ENCODE data around the gene FCSK.

Gene FCSK

DNA sequence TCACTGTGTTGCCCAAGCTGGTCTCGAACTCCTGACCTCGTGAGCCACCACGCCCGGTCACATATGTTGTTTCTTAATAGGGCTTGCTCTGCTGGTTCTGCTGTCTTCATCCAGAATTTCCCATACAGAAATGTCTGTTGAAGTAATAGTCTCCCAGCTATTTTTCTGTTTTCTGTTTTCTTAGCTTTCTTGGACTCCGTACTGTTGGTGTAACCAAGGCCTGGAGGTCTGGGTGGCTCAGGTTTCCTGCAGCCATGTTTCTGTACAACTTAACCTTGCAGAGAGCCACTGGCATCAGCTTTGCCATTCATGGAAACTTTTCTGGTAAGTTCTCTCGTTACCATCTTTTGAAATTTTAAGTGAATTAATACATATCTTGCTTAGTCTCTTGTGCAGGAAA, 72.0 kb downstream of the FCSK start:
- no peak for ATAC-seq

DNA sequence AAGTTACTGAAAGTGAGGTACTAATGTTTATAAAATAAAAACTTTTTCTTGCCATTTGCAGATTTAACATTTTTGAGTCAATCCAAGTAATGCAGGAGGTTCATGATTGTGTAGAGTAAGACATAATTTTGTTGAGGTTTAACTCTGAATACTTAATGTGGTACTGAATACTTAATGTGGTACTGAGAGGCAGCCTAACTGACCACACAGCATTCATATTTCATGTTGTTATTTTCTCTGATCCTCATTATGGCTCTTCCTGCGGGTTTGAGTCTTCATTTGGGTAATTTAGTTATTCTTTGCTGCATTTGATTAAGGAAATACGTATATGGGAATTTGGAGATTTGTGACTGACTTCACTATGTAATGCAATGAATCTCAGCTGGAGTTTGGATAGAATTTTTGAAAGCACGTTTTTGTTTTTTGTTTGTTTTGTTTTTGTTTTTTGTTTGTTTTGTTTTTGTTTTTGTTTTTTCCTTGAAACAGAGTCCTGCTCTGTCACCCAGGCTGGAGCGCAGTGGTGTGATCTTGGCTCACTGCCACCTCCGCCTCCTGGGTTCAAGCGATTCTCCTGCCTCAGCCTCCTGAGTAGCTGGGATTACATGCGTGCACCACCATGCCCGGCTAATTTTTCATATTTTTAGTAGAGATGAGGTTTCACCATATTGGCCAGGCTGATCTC, 73.1 kb downstream of the FCSK start:
- peak in 1 of 2 donors; percentile 22 for ATAC-seq

DNA sequence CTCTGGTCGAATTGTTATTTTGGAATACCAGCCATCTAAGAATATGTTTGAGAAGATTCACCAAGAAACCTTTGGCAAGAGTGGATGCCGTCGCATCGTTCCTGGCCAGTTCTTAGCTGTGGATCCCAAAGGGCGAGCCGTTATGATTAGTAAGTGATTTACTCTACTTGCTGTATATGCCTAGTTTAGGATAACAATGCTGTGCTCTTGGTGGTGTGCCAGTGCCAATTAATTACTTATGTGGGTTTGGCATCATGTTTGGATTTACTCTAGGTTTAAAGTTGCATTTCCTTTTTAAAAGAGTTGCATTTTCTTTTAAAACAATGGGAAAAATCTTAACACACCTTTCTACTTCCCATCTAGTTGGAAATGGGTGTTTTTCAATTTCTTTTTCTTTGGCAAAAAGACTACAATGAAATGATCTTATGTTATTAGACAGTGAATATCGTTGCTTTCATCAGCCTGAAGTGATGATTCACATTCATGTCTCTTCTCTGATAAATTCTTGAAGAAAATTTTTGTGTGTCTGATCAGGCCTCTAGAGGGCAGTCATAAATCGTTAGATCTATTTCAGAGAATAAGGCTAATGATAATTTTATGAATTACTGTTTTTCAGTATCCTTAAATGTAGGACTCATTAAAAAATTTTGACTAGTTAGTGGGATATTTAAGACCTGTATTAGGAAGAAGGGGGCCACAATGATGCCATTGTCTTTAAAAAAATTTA, 74.8 kb downstream of the FCSK start:
- ATAC-seq = peak; percentile 41 to 54
